Stomach (tissue), 9 donors: ENCODE results near the gene CST2. TPM values are rescaled to one million over a fixed set of nuclear protein-coding genes. Genes with fewer than 3 reads are reported as not detected.
"Not testable (repeated sequence)": the region's sequence is repeated elsewhere in the genome, so short reads cannot be mapped to it uniquely, and the experiment has no call there.

Experiments used
- DNase-seq, 2 donors: peaks; one replicate each; pipeline versions ENCODE4 v3.0.0 to v3.0.0-alpha.2; 2013 to 2019
- H3K27ac ChIP-seq, 5 donors: fragments of 200-600 bp in 4 of 5; sonication (generic) in 4 of 5; one replicate each; pipeline ENCODE4 v1.5.1; 2013 to 2019; ENCODE audit warnings: mild to moderate bottlenecking in 1 of 5, moderate library complexity in 1 of 5
- H3K27me3 ChIP-seq, 3 donors: fragments of 200-600 bp; sonication (generic); one replicate each; pipeline ENCODE4 v1.5.1; 2017 to 2019; ENCODE audit warnings: mixed run types in 1 of 3
- H3K36me3 ChIP-seq, 4 donors: fragments of 200-600 bp; sonication (generic); 1 replicate in 3 of 4; 2 replicates in 1 of 4; pipeline ENCODE4 v1.5.1; 2016 to 2019
- H3K4me1 ChIP-seq, 4 donors: fragments of 200-600 bp; sonication (generic); one replicate each; pipeline ENCODE4 v1.5.1; 2016 to 2019
- H3K4me3 ChIP-seq, 4 donors: fragments of 200-600 bp; sonication (generic) in 3 of 4; one replicate each; pipeline ENCODE4 v1.5.1; 2016 to 2019; ENCODE audit warnings: mild to moderate bottlenecking in 1 of 4
- H3K9me3 ChIP-seq, 4 donors: fragments of 200-600 bp; sonication (generic); one replicate each; pipeline ENCODE4 v1.5.1; 2016 to 2019
- CTCF ChIP-seq, 7 experiments: fragments of 450-650 bp in 4 of 7; fragments of 200-600 bp in 3 of 7; sonication (generic) in 3 of 7; IDR thresholded peaks; one replicate each; pipeline ENCODE4 v1.5.1; 2016 to 2019; ENCODE audit warnings: antibody characterized with exemption in 7 of 7, control low read depth in 2 of 7, mild to moderate bottlenecking in 1 of 7
- EP300 ChIP-seq: sonication (generic); formaldehyde crosslinking; IDR thresholded peaks from one replicate; pipeline ENCODE4 v1.6.1; 2017; ENCODE audit warnings: antibody characterized with exemption
- POLR2A ChIP-seq, 4 donors: fragments of 450-650 bp; IDR thresholded peaks; one replicate each; pipeline ENCODE4 v1.6.1; 2016; ENCODE audit warnings: antibody characterized with exemption in 4 of 4, control low read depth in 2 of 4, mild to moderate bottlenecking in 1 of 4, moderate library complexity in 1 of 4
- POLR2AphosphoS5 ChIP-seq, 3 donors: sonication (generic); formaldehyde crosslinking; IDR thresholded peaks; one replicate each; pipeline ENCODE4 v1.6.1; 2016; ENCODE audit warnings: antibody characterized with exemption in 3 of 3
- WGBS, 5 donors: extraction: QIAGEN DNeasy Blood & Tissue Kit in 3 of 5; methylation state at CpG; one replicate each; pipeline versions ENCODE4 v1.1.5 to v1.1.7; 2013 to 2018; 5-methylcytosine and 5-hydroxymethylcytosine counted together
- intact Hi-C: fragments of 100-400 bp; cut with DNase I; formaldehyde crosslinking; loops from one replicate; pipeline ENCODE4 v1.15.1; 2023; ENCODE audit warnings: low total_unique reads
- polyA plus RNA-seq, 3 donors: library from polyadenylated mRNA; stranded (reverse); fragments of 200-250 nt; gene quantifications; one replicate each; pipeline ENCODE4 v1.2.3, GENCODE V29; 2013
- total RNA-seq, 5 donors: library from RNA; depleted of rRNA; stranded (reverse); fragments of >200 nt; gene quantifications; one replicate each; pipeline versions ENCODE4 v1.1.0 to v1.2.3, GENCODE V29; 2014 to 2016
- donor health status: healthy with polysubstance abuse.
- donor health status: Bipolar disorder and iron deficiency.
- donor health status: healthy.

CST2 gene
- total and polyA plus RNA-seq, 8 donors = 0.58 to 1.3 TPM; not detected in 6

- WGBS, 5 donors = 41 to 57% (median 54%) methylated on average over 2 of the region's 2 CpGs
- Histone ChIP-seq H3K9me3 (no peaks in the 10 kb centered on the region), H3K4me3 (no peak overlapping the region), H3K27ac (no peak overlapping the region), H3K4me1 (no peaks in the 10 kb centered on the region), H3K27me3 (no peaks in the 10 kb centered on the region), H3K36me3 (no peaks in the 10 kb centered on the region)
- TF ChIP-seq EP300 (no peak), POLR2AphosphoS5 (IDR thresholded peaks at IDR 0.05) (no peak), POLR2A (IDR thresholded peaks at IDR 0.05) (no peak), CTCF (IDR thresholded peaks at IDR 0.05) (no peak)
- DNase-seq = no peak
- intact Hi-C loops = no loop called here
Observed at GRCh38 chr20:23820493-23820892, 6.0 kb downstream of the CST2 start.

GRCh38 chr20:23811559-23811958 is 15.0 kb downstream of the CST2 start:
- H3K4me1 ChIP-seq, H3K36me3 ChIP-seq, H3K9me3 ChIP-seq, H3K27ac ChIP-seq, intact Hi-C loops, H3K27me3 ChIP-seq, DNase-seq, H3K4me3 ChIP-seq: not testable (repeated sequence)
- 91 to 100% (median 96%) methylated on average over 1 of the region's 1 CpG for WGBS, 5 donors

- intact Hi-C loops, H3K9me3 ChIP-seq, H3K4me3 ChIP-seq, H3K27ac ChIP-seq, DNase-seq, H3K4me1 ChIP-seq, H3K27me3 ChIP-seq, H3K36me3 ChIP-seq: not testable (repeated sequence)
- WGBS, 5 donors = 80 to 94% (median 83%) methylated on average over 2 of the region's 2 CpGs
Observed at GRCh38 chr20:23810349-23810748, 16.2 kb downstream of the CST2 start.

GRCh38 chr20:23800865-23801264 is 25.7 kb downstream of the CST2 start:
- no peak overlapping the region for H3K4me3 ChIP-seq
- no peaks in the 10 kb centered on the region for H3K9me3 ChIP-seq
- TF ChIP-seq CTCF (IDR thresholded peaks at IDR 0.05) (no peak), POLR2AphosphoS5 (IDR thresholded peaks at IDR 0.05) (no peak), EP300 (no peak), POLR2A (IDR thresholded peaks at IDR 0.05) (no peak)
- WGBS, 5 donors = 95 to 99% (median 98%) methylated on average over 3 of the region's 3 CpGs
- no peak for DNase-seq
- peaks cover 0 to 10% (median 0%) of the 10 kb centered on the region in 3 donors for H3K27me3 ChIP-seq
- intact Hi-C loops = no loop called here
- H3K36me3 ChIP-seq = no peaks in the 10 kb centered on the region
- no peaks in the 10 kb centered on the region for H3K4me1 ChIP-seq
- H3K27ac ChIP-seq = no peak overlapping the region

GRCh38 chr20:23799216-23799847 is 27.2 kb downstream of the CST2 start:
- H3K4me1 ChIP-seq, H3K36me3 ChIP-seq, H3K9me3 ChIP-seq, H3K4me3 ChIP-seq, H3K27ac ChIP-seq, intact Hi-C loops: not testable (repeated sequence)
- H3K27me3 ChIP-seq = peaks cover 0 to 10% (median 0%) of the 10 kb centered on the region in 3 donors
- peak in 5 of 7 experiments; percentile 9 to 55 (median 32) for TF ChIP-seq CTCF (IDR thresholded peaks at IDR 0.05)
- DNase-seq = peak; percentile 31 to 32
- 37 to 60% (median 48%) methylated on average over 3 to 4 of the region's 4 CpGs for WGBS, 5 donors
